ENCODE results near the gene LDLRAD3. TPM values are rescaled to one million over a fixed set of nuclear protein-coding genes. Genes with fewer than 3 reads are reported as not detected.

The LDLRAD3 gene
- total and polyA plus RNA-seq, 12 donors, result 0.87 to 5.1 (median 1.7) TPM

DNA sequence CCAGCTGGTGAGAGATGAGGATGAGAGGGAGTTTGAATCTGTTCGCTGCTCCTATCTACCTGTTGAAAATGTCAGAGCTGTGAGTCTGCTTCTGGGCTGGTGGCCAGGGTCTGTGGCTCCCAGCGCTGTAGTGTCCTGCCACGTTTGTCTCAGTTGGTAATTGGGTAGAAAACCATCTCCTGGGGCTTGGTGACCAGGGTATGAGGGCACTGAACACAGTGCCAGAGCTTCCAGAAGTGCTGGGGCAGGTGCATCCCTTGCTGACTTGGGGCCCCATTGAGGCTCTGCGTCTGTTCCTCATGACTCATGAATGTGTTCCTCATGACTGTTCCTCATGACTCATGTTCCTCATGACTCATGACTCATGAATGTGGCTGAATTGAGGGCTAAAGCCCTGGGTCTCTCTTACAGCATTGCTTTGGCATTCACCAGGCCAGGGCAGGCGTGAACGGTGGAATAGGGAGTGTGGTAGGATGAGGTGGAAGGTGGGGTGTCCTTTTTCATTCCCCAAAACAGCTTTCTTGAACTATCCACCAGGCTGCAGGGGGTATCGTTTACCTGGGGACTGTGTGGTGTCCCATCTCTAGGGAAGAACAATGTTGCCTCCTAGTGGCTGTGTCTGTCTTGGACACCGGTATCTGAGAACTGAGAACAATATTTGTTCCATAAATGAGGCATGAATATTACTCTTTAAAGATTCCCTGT is 205.8 kb downstream of the LDLRAD3 start:
- ATAC-seq, result peak; percentile 38 to 96 (median 64)
- Histone ChIP-seq H3K9me3 (no peaks in the 10 kb centered on the region), H3K36me3 (no peaks in the 10 kb centered on the region), H3K27ac (peak overlapping the region in 1 of 10 donors; percentile 66), H3K4me3 (no peak overlapping the region), H3K4me1 (peaks cover 0 to 37% (median 4%) of the 10 kb centered on the region in 9 donors), H3K27me3 (peaks cover 0 to 16% (median 0%) of the 10 kb centered on the region in 7 donors)
- TF ChIP-seq, protein P1, sequence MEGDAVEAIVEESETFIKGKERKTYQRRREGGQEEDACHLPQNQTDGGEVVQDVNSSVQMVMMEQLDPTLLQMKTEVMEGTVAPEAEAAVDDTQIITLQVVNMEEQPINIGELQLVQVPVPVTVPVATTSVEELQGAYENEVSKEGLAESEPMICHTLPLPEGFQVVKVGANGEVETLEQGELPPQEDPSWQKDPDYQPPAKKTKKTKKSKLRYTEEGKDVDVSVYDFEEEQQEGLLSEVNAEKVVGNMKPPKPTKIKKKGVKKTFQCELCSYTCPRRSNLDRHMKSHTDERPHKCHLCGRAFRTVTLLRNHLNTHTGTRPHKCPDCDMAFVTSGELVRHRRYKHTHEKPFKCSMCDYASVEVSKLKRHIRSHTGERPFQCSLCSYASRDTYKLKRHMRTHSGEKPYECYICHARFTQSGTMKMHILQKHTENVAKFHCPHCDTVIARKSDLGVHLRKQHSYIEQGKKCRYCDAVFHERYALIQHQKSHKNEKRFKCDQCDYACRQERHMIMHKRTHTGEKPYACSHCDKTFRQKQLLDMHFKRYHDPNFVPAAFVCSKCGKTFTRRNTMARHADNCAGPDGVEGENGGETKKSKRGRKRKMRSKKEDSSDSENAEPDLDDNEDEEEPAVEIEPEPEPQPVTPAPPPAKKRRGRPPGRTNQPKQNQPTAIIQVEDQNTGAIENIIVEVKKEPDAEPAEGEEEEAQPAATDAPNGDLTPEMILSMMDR (IDR thresholded peaks at IDR 0.05), result peak in 5 of 9 donors; percentile 36 to 48 (median 38)
- intact Hi-C loops (cut with DNase I), result loop anchor here in 2 of 10 donors (10.0 kb wide), 3 partner anchors 105 to 325 kb away; no protein-coding TSS in a partner anchor
- peak in 1 of 2 donors; percentile 23 for DNase-seq
- WGBS, 2 donors, result 52 to 66% methylated on average over 8 of the region's 8 CpGs

DNA sequence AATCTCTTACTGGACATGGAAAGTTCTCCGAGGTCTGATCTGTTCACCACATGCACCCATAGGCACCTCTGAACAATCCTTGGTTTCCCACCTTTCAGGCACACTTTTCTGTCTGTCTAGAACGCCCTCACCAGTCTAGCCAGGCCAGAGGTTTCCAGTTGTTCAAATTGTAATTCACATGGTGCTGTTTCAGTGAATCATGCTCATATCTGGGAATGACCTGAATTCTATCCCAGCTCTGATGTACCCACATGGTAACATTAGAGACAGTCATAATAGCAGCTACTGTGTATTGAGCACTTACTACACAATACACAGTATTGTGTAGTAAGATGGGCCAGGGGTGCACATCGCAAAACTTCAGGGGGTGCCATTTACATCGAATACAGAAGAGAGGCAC is 207.1 kb downstream of the LDLRAD3 start:
- WGBS, 2 donors, result 94 to 97% methylated on average over 4 of the region's 4 CpGs
- H3K9me3 ChIP-seq, result no peaks in the 10 kb centered on the region
- no peak for DNase-seq
- H3K4me3 ChIP-seq, result no peak overlapping the region
- no peak for ATAC-seq
- intact Hi-C loops (cut with DNase I), result loop anchor here in 2 of 10 donors (10.0 kb wide), 3 partner anchors 104 to 326 kb away; no protein-coding TSS in a partner anchor
- peaks cover 0 to 49% (median 9%) of the 10 kb centered on the region in 9 donors for H3K4me1 ChIP-seq
- no peaks in the 10 kb centered on the region for H3K36me3 ChIP-seq
- TF ChIP-seq, protein P1 (IDR thresholded peaks at IDR 0.05), result no peak
- H3K27me3 ChIP-seq, result peaks cover 0 to 16% (median 0%) of the 10 kb centered on the region in 7 donors
- no peak overlapping the region for H3K27ac ChIP-seq

DNA sequence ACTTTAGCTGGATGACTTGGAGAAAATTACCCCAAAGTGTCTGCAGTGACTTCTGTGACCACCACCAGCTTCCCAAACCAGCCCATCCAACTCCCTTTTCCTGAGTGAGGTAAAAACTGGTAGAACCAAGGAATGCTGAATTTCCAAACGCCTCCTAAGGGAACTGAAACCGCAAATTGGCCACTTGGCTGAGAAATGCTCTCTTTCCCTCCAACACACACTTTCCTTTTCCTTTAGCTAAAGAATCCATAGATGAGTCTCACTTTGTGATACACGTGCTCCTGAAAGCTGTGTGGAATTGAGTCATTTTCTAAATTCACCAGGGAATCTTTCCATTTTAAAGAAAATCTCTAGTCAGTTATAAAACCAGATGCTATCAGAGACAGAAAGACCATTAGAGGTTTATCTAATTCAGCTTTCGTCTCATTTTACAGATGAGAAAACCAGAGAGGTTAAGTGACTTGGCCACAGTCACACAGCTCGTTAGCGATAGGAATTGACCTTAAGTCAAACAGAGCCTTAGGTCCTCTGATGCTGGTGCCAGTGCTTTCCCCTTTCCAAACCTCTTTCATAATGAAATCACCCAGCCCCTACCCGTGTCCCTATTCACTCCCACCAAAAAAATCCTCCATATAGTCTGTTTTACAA is 208.2 kb downstream of the LDLRAD3 start:
- intact Hi-C loops (cut with DNase I), result loop anchor here in 2 of 10 donors (10.0 kb wide), 3 partner anchors 103 to 327 kb away; no protein-coding TSS in a partner anchor
- H3K36me3 ChIP-seq, result no peaks in the 10 kb centered on the region
- 87 to 90% methylated on average over 7 of the region's 7 CpGs for WGBS, 2 donors
- H3K27me3 ChIP-seq, result peaks cover 0 to 16% (median 0%) of the 10 kb centered on the region in 7 donors
- no peaks in the 10 kb centered on the region for H3K9me3 ChIP-seq
- no peak overlapping the region for H3K27ac ChIP-seq
- H3K4me3 ChIP-seq, result no peak overlapping the region
- DNase-seq, result no peak
- peaks cover 0 to 59% (median 19%) of the 10 kb centered on the region in 9 donors for H3K4me1 ChIP-seq
- ATAC-seq, result no peak
- TF ChIP-seq, protein P1 (IDR thresholded peaks at IDR 0.05), result no peak

DNA sequence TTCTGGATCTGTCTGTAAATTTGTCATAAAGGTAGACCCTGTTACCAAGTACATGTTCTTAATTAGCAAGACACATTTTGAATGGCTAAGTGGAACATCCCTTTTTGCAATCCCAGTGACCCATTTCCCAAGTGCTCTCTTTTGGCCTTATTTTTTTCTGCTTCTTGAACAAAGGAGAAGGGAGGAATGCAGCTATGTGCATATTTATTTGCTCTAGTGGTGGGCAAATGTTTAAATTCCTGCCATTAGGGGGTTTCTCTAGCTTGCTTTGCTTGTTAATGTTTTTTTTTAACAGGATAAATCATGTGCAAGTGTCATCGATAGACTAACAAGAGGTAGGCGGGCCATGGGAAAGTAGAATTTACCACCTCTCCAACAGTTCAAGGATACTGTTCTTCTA is 209.7 kb downstream of the LDLRAD3 start:
- Histone ChIP-seq H3K9me3 (no peaks in the 10 kb centered on the region), H3K27me3 (peaks cover 0 to 6% (median 0%) of the 10 kb centered on the region in 7 donors), H3K36me3 (no peaks in the 10 kb centered on the region), H3K27ac (no peak overlapping the region), H3K4me1 (peaks cover 0 to 66% (median 29%) of the 10 kb centered on the region in 9 donors), H3K4me3 (no peak overlapping the region)
- DNase-seq (no peak), ATAC-seq (no peak)
- TF ChIP-seq, protein P1 (IDR thresholded peaks at IDR 0.05), result no peak
- whole genome bisulfite sequencing, 2 donors, result 95 to 100% methylated on average over 2 of the region's 2 CpGs
- intact Hi-C loops (cut with DNase I), result loop anchor here in 2 of 10 donors (10.0 kb wide), 3 partner anchors 101 to 329 kb away; no protein-coding TSS in a partner anchor
